Brain microvascular endothelial cell (primary cell): ENCODE results near the gene BBX.

ENCODE experiments used
- DNase-seq: peaks from one replicate; pipeline ENCODE4 v3.0.0-alpha.2; 2020
- H3K27ac ChIP-seq: fragments of 250-450 bp; sonication (Bioruptor Pico); 2 replicates; pipeline ENCODE4 v1.5.1; 2020; ENCODE audit warnings: mild to moderate bottlenecking, moderate library complexity
- H3K27me3 ChIP-seq: fragments of 250-450 bp; sonication (Bioruptor Pico); replicated peaks from 2 replicates; pipeline ENCODE4 v1.5.1; 2020; ENCODE audit warnings: mild to moderate bottlenecking
- H3K36me3 ChIP-seq: fragments of 250-450 bp; sonication (Bioruptor Pico); replicated peaks from 2 replicates; pipeline ENCODE4 v1.5.1; 2020; ENCODE audit warnings: mild to moderate bottlenecking
- H3K4me3 ChIP-seq: 2 replicates; pipeline ENCODE4 v1.5.1; 2011; ENCODE audit warnings: low read depth, mild to moderate bottlenecking, control low read depth, low read length, moderate library complexity
- CTCF ChIP-seq: IDR thresholded peaks from 2 replicates; pipeline ENCODE4 v1.5.1; 2011; ENCODE audit warnings: low read depth, mild to moderate bottlenecking, moderate library complexity, low read length, control low read depth, inconsistent platforms; ENCODE audit errors: missing control alignments
- in situ Hi-C: cut with HindIII; loops from 2 replicates; pipeline ENCODE4 v1.10.0; 2017; ENCODE audit warnings: low sequenced_read_pairs, low pct_ligation_motif_present

Gene BBX

GRCh38 chr3:107590786-107591185, 68.0 kb downstream of the BBX start:
- in situ Hi-C loops: no loop called here
- no peaks in the 10 kb centered on the region for H3K27me3 ChIP-seq
- H3K27ac ChIP-seq: no peak overlapping the region
- H3K4me3 ChIP-seq: no peak overlapping the region
- no peaks in the 10 kb centered on the region for H3K36me3 ChIP-seq
- no peak for DNase-seq
- TF ChIP-seq CTCF: no peak

- no peak for TF ChIP-seq CTCF
- in situ Hi-C loops: no loop called here
- DNase-seq: no peak
These were observed 69.3 kb downstream of the BBX start for GRCh38 chr3:107592073-107592472.

GRCh38 chr3:107594870-107595269, 72.1 kb downstream of the BBX start:
- no peak overlapping the region for H3K27ac ChIP-seq
- DNase-seq: no peak
- H3K36me3 ChIP-seq: no peaks in the 10 kb centered on the region
- no peak for TF ChIP-seq CTCF
- H3K27me3 ChIP-seq: no peaks in the 10 kb centered on the region
- no peak overlapping the region for H3K4me3 ChIP-seq
- in situ Hi-C loops: no loop called here

More at GRCh38 chr3:107592073-107592472, 69.3 kb downstream of the BBX start:
- Histone ChIP-seq H3K4me3 (no peak overlapping the region), H3K27ac (no peak overlapping the region), H3K27me3 (no peaks in the 10 kb centered on the region), H3K36me3 (no peaks in the 10 kb centered on the region)

- Histone ChIP-seq H3K4me3 (no peak overlapping the region), H3K27me3 (no peaks in the 10 kb centered on the region), H3K36me3 (no peaks in the 10 kb centered on the region), H3K27ac (no peak overlapping the region)
- TF ChIP-seq CTCF: no peak
- no peak for DNase-seq
- in situ Hi-C loops: no loop called here
These were observed 73.9 kb downstream of the BBX start for GRCh38 chr3:107596639-107597038.

GRCh38 chr3:107598926-107599771, 76.4 kb downstream of the BBX start:
- no peaks in the 10 kb centered on the region for H3K27me3 ChIP-seq
- DNase-seq: peak; percentile 55

More at GRCh38 chr3:107598926-107599771, 76.4 kb downstream of the BBX start:
- TF ChIP-seq CTCF: no peak
- Histone ChIP-seq H3K36me3 (no peaks in the 10 kb centered on the region), H3K4me3 (peak overlapping the region; percentile 43), H3K27ac (peak overlapping the region; percentile 65)
- in situ Hi-C loops: no loop called here
